Germinal center (tissue), 1 donor: ENCODE data around the gene COPS9.

Experiments
- DNase-seq: peaks from one replicate; pipeline ENCODE4 v3.0.0; 2012; ENCODE audit warnings: mixed read lengths, low spot score

COPS9 gene

DNA sequence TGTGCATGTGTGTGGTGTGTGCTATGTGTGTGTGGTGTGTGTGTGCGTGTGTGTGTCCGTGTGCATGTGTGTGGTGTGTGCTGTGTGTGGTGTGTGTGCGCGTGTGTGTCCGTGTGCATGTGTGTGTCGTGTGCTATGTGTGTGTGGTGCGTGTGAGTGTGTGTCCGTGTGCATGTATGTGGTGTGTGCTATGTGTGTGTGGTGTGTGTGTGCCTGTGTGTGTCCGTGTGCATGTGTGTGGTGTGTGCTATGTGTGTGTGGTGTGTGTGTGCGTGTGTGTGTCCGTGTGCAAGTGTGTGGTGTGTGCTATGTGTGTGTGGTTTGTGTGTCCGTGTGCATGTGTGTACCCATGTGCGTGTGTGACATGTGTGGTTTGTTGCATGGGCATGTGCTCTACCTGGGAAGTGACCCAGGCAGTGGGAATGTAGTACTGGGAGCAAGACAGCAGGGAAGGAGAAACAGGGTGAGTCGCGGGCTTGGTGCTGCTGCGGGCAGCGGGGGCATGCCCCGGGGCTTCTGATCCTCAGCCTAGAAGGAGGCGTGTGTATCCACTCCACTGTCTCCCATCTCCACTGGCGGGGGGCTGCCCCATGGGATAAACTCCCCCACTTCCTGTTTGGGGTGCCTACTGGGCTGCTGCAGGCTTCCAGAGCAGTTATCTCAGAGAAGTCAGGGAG is 11.9 kb upstream of the COPS9 start:
- no peak for DNase-seq

DNA sequence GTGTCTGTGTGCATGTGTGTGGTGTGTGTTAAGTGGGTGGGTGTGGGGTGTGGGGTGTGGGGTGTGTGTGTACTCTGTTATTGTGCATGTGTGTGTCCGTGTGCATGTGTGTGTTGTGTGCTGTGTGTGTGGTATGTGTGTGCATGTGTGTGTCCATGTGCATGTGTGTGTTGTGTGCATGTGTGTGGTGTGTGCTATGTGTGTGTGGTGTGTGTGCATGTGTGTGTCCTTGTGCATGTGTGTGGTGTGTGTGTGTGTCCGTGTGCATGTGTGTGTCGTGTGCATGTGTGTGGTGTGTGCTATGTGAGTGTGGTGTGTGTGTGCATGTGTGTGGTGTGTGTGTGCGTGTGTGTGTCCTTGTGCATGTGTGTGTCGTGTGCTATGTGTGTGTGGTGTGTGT is 11.3 kb upstream of the COPS9 start:
- no peak for DNase-seq

DNA sequence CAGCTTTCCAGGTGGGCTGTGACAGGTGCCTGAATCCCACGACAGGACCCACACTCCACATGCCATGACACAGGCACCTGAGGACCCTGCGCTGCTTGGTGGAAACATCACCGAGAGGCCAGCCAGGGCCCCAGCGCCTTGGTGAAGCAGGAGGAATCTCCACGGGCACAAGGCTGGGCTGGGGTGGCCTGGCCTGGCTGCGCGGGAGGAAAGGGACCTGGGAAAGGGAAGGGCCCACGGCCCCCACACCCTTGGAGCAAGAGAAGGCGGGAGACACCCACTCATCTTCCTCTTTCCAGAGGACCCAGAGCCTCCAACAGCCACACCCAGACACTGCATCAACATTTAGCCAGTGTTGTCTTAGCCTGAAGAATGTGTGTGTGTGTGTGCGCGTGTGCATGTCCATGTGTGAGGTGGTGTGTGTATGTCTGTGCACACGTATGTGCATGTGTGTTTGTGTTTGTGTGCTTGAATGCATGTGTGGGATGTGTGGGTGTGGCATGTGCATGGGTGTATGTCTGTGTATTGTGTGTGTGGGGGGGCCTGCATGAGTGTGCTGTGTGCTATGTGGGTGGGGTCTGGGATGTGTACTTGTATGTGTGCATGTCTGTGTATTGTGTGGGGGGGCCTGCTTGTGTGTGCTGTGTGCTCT is 10.6 kb upstream of the COPS9 start:
- no peak for DNase-seq

DNA sequence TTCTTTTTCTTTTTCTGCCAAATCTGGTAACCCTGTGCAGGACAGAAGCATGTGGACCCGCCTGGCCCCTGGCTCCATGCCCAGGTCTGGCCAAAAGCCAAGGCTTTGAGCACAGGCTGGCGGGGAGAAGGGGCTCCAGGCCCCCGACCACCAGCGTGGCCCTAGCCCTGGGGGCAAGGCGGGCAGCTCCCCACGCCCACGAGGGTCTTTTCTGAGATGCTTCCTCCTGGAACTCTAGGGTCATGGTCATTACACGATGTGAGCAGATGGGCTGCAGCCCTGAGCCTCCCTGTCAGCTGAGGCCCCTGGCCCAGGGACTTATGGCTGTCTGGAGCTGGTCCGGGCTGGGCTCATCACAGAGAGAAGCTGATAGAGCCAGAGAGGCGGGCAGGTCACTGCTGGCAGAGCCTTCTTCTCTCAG is 10.0 kb upstream of the COPS9 start:
- DNase-seq: no peak

DNA sequence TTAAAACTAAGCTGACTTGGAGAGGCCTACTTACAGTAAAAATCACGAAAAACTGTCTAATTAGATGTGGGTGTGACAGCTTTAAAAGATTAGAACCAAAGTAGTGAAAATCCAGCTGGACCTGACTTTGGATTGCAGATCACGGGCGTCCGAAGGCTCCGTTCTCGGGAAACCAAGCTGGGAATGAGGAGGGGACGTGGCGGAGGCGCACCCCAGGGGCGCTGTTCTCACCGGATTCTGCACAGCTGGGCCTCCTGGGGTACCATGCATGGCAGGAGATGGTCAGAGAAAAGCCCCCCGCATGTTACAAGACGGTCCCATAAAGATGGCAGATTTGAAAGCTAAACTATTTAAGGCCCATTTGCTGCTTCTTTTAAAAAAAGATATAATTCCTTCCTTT is 9.4 kb upstream of the COPS9 start:
- no peak for DNase-seq

DNA sequence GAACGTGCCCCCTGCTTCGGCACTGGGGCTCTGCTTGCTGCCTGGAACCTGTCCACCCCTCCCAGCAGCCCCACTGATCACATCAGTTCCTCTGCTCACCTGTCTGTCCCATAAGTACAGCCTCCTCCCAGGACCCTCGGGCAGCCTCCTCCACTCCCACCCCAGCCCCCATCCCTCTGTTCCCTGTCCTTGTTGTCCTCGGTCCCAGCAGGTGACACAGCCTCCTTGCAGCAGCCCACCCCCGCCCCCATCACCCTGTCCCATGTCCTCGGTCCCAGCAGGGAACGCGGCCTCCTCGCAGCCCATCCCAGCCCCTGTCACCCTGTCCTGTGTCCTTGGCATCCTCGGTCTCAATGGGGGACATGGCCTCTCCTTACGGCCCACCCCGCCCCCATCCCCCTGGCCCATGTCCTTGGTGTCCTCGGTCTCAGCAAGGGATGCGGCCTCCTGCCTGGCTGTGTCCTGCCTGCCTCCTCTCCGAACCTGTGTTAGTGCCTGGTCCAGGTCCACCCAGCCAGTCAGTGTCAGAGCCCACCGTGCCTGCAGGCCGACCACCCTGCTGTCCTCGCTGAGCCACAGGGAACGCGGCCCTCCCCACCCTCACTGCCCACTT is 8.7 kb upstream of the COPS9 start:
- no peak for DNase-seq

DNA sequence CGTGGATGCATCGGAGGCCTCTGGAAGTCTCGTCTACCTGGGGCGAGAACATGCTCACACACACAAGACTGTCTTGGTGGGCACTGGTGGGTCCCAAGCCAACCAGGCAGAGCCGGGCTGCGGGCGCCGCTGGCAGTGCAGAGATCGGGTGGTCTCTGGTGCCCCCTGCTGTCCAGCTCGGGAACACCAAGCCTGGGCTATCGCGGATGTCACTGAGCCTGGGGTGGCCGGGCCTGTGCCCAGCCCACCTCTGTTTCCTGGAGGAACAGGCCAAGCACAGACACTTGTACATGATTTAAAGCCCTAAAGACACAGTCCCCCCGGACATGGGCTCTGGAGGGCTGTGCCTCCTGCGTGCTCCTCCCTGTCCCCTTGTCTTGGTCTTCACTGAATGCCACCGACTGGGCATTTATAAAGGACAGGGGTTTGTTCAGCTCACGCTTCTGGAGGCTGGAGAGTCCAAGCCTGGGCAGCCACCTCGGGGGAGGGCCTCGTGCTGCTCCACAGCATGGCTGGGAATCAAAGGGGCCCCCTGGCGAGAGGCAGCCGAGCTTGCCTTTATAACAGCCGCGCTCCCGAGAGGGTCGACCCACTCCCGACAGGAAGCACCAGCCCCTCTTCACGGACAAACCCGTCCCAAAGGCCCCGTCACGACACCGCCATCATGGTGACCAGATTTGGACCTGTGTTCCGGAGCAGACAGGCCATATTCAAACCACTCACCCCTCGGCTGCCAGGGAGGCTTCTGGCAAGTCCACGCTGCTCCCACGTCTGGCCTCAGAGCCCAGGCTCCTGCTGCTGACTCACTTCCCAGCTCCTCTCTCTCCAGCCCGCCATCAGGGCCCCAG is 7.9 kb upstream of the COPS9 start:
- DNase-seq: peak; percentile 84

DNA sequence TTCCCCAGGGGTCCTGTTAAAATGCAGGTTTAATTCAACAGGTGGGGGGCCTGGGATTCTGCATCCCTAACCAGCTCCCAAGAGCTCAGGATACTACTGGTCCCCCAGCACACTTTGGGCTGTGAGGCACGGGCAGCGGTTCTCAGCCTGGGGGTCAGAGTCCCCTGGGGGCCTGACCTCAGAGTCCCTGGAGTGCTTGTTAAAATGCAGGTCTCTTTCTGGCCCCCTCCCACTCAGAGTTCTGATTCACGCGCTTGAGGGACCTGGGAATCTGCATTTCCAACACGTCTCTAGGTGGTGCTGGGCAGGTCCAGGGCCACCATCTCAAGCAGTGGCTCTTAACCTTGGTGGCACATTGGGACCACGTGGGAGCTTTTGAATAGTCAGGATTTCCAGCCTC is 7.2 kb upstream of the COPS9 start:
- no peak for DNase-seq

DNA sequence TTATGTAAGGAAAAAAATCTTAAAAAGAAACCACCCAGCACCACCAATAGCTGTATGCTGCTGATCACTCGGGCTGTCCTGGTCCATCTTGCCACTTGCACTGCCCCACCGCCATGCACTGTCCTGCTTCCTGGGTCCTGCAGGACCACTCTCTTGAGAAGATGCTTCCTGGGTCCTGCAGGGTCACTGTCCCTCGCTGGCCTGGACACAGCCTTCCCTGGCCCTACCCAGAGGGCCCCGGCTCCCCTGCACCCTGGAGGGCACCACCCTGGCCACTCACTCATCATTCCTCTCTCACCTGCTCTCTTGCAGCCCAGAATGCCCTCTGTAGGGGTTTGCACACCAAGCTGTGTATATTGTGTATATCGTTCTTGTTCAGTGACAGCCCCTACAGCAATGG is 6.8 kb upstream of the COPS9 start:
- no peak for DNase-seq

DNA sequence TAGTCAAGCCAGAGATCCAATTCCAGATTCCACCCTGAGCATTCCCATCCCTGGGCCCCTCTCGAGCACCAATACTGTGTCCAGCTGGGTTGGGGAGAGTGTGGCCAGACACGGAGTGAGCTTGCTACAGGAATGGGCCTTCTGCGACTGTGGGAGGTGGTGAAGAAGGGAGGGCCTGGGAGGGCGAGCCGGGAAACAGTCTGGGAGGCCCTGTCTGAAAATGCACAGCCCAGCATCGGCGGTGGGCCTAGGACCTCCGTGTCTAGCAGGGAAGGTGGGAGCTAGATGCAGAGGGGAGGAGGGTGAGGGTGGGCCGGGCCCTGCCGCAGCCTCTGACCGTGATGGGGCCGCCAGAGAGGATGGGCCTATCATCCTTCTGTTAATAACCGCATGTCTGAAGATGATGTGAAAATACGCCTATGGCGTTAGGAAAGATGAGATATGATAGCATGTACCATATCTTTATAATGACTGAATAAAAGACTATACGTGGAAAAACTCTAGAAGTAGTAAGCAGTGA is 6.2 kb upstream of the COPS9 start:
- no peak for DNase-seq

DNA sequence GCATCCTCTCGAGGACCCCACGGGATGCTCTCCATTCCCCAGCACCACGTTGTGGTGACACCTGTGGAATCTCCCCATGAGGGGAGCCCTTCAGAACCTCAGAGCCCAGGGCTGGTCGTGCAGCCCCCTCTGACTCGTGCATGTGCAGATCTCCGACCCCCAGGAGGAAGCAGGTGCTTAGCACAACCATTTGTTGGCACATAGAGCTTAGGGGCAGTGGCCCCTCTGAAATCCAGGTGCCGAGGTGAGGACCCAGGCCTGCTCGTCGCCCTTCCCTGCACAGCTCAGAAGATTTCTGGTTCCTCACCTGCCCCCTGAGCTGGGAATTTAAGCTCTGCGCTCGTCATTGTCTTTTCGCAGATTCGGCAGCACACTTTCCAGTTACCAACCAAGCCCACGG is 5.6 kb upstream of the COPS9 start:
- DNase-seq: no peak

DNA sequence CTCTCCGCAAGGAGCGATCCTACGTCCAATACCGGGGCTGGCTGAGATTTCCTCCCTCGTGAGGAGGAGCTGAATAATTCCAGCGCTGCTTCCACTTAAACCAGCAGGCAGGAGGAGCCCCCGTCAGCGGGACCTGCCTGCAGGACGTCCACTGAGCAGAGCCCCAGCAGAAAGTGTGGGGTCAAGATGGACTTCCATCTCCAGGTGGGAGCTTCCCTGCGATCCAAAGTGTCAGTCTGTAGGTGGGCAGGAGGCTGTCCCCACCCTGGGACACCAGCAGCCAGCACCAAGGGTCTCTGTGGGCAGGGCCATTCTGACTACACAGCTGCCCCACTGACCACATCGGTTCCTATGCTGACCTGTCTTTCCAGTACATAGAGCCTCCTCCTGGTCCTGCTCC is 4.8 kb upstream of the COPS9 start:
- DNase-seq: no peak

DNA sequence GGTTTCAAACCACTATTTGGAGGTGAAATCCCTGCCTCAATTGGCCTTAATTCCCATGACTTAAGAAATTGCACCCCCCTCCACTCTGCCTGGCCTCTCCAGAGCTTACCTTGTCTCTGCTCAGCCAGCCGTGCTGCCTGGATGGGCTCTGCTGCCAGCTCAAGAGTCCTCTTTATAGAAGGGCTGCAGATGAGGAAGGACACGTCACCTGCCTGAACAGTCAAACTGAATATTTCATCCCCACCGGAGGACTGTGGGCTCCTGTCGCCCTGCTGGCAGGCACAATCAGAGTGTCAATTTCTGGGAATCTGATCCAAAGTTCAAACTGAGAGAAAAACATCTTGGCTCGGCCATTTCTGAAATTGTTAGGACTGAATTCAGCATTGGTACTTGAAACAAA is 4.4 kb upstream of the COPS9 start, which contains the start of gene OTOS:
OTOS (minus strand) TSS at position 148 of the 400 bp plus-strand sequence. CDS start 332 bp downstream, outside the sequence.
- no peak for DNase-seq

DNA sequence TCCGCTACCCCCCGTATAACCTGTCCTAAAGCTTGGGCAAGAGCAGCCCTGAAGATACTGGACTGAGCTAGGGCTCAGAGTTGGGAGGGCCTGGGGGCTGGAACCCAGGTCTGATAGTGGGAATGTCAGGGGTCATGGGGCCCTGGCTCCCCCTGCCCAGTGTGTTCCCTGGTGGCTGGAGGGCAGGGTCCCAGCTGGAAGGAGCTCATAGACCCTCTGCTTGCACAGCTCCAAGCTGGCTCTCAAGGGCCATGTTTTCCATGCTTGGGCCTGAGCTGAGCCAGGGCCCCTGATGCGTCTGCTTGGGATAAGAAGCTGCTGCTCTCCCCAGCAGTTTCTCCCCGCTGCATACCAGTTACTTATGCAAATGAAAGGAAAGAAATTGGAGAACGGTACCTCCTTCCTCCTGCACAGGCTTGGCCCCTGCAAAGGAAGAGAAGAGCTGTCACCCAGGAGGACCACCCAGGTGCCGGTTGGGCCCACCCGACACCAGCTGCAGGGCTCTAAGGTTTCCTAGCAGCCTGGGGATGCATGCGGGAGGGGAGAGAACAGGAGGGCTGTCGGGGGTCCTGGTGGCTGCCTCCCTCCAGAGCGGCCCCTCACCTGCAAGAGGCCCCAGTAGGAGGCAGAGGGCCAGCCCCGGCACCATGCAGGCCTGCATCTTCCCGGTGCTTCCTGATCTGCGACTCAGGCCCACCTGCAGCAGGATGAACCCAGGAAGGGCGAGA is 3.7 kb upstream of the COPS9 start:
- no peak for DNase-seq

DNA sequence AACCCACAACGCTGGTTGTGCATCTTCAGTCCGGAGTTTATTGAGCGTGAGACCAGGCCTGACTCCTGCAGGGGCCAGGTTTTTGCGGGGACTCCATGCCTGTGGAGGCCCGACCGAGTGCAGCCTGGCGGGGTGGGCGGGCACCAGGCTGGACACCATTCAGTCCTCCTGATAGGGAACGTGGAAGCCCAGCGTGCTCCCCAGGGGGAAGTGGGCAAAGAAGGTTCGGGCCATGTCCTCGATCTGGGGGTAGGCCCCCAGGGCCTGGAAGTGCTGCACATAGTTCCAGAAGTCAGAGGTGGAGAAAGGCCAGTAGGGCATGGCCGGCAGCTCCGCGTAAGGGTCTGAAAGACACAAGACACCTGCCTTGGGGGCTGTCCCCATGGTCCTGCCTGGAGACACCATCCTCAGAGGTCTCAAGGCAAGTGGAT is 2.9 kb upstream of the COPS9 start:
- DNase-seq: no peak

DNA sequence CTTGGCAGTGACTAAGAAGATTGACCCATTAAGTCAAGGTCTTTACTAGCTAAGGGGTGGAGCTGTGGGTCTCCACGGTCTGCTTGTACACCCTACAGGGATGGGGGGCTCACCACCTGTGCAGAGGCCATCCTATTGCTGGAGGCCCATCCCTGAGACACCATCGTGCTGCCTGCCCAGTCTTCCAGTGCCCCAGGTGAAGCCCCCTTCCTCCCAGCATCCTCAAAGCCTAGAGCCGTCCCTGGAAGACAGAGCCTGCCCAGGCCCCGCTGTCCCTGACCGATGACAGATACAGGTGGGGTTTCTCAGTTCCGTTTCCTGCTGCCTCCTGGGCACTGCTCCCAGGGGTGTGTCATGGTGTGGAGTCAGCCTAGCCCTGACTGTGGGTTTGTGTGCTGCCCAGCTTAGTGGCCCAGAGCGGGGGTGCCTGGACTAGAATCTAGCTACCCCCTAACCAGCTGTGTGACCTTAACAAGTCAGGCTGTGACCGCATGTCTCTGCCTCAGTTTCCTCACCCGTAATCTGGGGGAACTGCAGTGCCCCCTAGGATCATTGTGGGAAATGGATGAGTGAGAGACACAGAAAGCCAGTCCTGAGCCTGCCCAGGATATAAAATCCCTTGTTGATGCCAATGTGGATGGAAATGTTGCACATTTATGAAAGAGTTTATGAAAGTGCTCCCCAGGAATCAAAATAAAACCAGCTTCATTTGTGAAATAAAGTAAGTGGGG is 2.3 kb upstream of the COPS9 start:
- DNase-seq: no peak

DNA sequence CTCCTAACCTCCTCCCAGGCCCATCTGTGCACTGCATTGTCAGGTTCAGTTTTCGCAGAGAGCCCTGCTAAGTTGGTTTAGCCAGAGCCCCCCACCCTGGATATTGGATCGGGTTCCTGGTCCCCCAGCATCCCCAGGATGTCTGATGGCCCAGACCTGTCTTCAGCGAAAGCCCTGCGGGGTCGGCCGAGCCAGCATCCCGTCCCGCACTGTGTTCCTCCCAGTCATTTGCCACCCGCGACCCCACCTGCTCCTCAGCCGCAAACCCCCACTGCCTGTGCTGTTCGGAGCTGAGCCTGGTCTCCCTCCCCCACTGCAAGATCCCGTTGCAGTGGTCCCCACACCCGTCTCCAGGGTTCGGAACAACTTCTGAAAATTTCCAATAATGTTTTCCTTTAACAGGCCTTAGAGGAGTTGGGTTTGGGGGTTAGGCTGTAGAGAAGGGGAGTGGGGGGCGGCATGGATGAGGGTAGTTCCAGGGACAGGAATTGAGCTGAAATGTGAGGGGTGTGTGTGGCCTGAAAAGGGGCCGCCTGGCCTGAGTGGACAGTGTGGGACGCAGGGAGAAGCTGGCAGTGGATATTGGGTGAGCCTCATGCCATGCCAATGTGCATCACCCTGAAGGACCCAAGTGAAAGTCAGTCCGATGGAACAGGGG is 1.6 kb upstream of the COPS9 start:
- DNase-seq: no peak

DNA sequence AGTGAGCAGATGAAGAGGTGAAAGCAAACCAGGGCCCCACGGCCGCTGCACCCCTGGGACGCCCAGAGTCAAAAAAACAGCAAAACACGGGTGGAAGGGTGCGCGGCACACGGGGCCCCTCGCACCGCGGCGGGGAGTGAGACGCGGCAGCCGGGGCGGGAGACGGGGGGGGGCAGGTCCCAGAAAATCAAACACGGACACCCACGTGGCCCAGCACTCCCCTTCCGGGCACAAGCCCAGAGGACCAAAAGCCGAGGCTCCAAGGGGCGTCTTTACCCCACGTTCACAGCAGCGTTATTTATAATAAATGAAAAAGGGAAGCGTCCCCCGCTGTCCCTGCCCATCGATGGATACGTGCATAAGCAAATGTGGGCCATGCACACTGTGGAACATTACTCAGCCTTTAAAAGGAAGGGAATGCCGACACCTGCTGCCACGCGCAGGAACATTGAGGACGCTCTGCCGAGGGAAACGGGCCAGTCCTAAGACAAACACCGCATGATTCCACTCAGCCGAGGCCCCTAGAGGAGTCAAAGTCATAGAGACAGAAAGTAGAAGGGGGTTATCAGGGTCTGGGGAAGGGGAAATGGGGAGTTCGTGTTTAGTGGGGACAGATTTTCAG is 677 bp upstream of the COPS9 start:
- DNase-seq: peak; percentile 27

DNA sequence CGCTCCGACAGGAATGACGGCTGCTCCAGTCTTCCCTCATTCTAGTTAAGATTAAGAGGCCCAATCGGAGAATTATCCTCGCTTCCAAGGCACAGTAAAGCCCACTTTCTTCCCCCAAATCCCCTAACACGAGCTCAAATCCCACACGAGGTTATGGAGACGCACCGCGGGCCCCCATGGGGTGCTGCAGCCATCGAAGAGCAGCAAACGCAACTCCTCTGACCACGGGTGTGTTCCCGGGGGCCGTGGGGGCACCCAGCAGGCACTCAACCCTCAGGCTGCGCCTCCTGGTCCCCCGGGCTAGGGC is 446 bp downstream of the COPS9 start:
- no peak for DNase-seq

DNA sequence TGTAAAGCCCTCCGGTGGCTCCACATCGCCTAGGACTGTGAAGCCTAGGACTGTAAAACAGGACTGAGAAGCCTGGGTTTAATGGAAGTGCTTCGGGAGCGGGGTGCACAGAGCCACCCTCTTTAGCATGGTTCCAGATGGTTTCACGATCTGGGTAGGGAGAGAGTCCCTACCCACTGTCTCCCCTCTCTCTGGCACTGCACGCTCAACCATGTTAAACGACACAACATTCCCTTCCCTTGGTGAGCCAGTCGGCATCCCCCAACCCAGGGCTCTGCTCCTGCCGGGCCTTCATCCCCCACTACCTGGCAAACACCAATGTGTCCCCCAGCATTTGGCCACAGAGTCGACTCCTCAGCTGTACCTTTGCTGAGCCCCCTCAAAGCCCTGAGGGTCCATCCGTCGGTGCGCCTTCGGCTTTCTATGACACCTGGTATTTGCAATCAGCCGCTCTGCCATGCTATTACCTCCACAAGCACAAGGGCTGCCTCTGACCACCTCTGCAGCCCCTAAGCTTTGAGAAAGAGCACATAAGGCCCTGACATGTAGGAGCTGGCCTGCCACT is 1.1 kb downstream of the COPS9 start:
- DNase-seq: no peak
